Measurements from ENCODE around the gene IER5L.

DNA sequence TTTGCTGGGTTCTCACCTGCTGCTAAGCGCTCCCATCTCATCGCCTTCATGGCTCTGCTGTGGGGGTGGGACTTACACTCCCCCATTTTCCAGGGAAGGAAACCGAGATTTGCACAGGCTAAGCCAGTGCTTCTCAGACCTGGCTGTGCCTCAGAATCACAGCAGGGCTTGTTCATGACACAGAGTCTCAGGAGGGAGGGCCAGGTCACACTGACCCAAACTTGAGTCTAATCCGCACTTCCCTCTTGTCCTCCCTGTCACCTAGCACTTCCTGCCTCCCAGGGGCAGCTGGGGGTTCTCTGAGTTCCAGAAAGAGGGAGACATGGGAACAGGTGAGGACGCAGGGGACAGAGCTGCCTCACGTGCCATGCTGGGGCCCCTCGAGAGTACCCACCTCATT is 15.6 kb upstream of the IER5L start:
- TF ChIP-seq TAF1 (IDR thresholded peaks at IDR 0.05; ENCODE audit: borderline replicate concordance, insufficient read depth, low read length), result no peak
- no peak for TF ChIP-seq SIN3A (IDR thresholded peaks at IDR 0.05; ENCODE audit: borderline replicate concordance, insufficient read depth, low read length)
- TF ChIP-seq POLR2AphosphoS5 (IDR thresholded peaks at IDR 0.05; ENCODE audit: low read depth, low read length), result no peak
